Liver (tissue), 9 donors: ENCODE data around the gene MSLN. TPM values are rescaled to one million over a fixed set of nuclear protein-coding genes. Genes with fewer than 3 reads are reported as not detected.

Experiments used
- DNase-seq: peaks from one replicate; pipeline ENCODE4 v3.0.0-alpha.2; 2017; ENCODE audit warnings: low spot score
- H3K27ac ChIP-seq, 2 donors: one replicate each; pipeline ENCODE4 v1.7.0; 2013; ENCODE audit warnings: inconsistent platforms in 2 of 2, low read length in 2 of 2, control low read depth in 1 of 2, low read depth in 1 of 2, mild to moderate bottlenecking in 1 of 2
- H3K27me3 ChIP-seq, 4 donors: one replicate each; pipeline versions ENCODE4 v1.6.1 to v1.7.0; 2013; ENCODE audit warnings: low read length in 3 of 4, inconsistent platforms in 1 of 4, mild to moderate bottlenecking in 1 of 4, moderate library complexity in 1 of 4; ENCODE audit not compliant: control insufficient read depth in 4 of 4, insufficient read depth in 4 of 4
- H3K36me3 ChIP-seq, 4 donors: one replicate each; pipeline versions ENCODE4 v1.6.1 to v1.7.0; 2013; ENCODE audit warnings: low read length in 3 of 4, mild to moderate bottlenecking in 3 of 4, low read depth in 1 of 4, moderate library complexity in 1 of 4; ENCODE audit not compliant: control insufficient read depth in 4 of 4, insufficient read depth in 3 of 4
- H3K4me1 ChIP-seq, 4 donors: one replicate each; pipeline versions ENCODE4 v1.6.1 to v1.7.0; 2013; ENCODE audit warnings: low read length in 3 of 4, mild to moderate bottlenecking in 3 of 4, moderate library complexity in 1 of 4; ENCODE audit not compliant: control insufficient read depth in 4 of 4, insufficient read depth in 4 of 4
- H3K4me3 ChIP-seq, 3 donors: one replicate each; pipeline versions ENCODE4 v1.6.1 to v1.7.0; 2013; ENCODE audit warnings: low read length in 3 of 3, control low read depth in 1 of 3, low read depth in 1 of 3, mild to moderate bottlenecking in 1 of 3
- H3K9ac ChIP-seq, 2 donors: one replicate each; pipeline ENCODE4 v1.7.0; 2013; ENCODE audit warnings: low read length in 2 of 2, mild to moderate bottlenecking in 2 of 2, moderate library complexity in 2 of 2, control low read depth in 1 of 2, low read depth in 1 of 2
- H3K9me3 ChIP-seq, 4 donors: one replicate each; pipeline versions ENCODE4 v1.6.1 to v1.7.0; 2013; ENCODE audit warnings: low read length in 3 of 4; ENCODE audit not compliant: control insufficient read depth in 4 of 4
- EGR1 ChIP-seq, 2 donors: IDR thresholded peaks; 2 replicates each; pipeline ENCODE4 v1.6.1; 2016 to 2018; ENCODE audit warnings: antibody characterized with exemption in 2 of 2, low read depth in 2 of 2
- FOXA1 ChIP-seq: IDR thresholded peaks from 2 replicates; pipeline ENCODE4 v1.6.1; 2016; ENCODE audit warnings: antibody characterized with exemption
- FOXA2 ChIP-seq: IDR thresholded peaks from 2 replicates; pipeline ENCODE4 v1.6.1; 2016; ENCODE audit warnings: antibody characterized with exemption
- GABPA ChIP-seq, 2 donors: IDR thresholded peaks in 1 of 2; conservative IDR thresholded peaks in 1 of 2; 2 replicates each; pipeline ENCODE4 v1.6.1; 2016; ENCODE audit warnings: antibody characterized with exemption in 2 of 2, mild to moderate bottlenecking in 1 of 2, moderate library complexity in 1 of 2
- HNF4A ChIP-seq, 2 donors: conservative IDR thresholded peaks; 2 replicates each; pipeline ENCODE4 v1.6.1; 2016; ENCODE audit warnings: antibody characterized with exemption in 2 of 2, mild to moderate bottlenecking in 2 of 2
- HNF4G ChIP-seq: IDR thresholded peaks from 2 replicates; pipeline ENCODE4 v1.6.1; 2016; ENCODE audit warnings: antibody characterized with exemption
- JUND ChIP-seq, 2 donors: IDR thresholded peaks; 2 replicates each; pipeline ENCODE4 v1.6.1; 2016; ENCODE audit warnings: antibody characterized with exemption in 2 of 2
- NR2F2 ChIP-seq: IDR thresholded peaks from 2 replicates; pipeline ENCODE4 v1.6.1; 2016; ENCODE audit warnings: antibody characterized with exemption
- RAD21 ChIP-seq, 2 donors: IDR thresholded peaks; 2 replicates each; pipeline ENCODE4 v1.6.1; 2016; ENCODE audit warnings: antibody characterized with exemption in 2 of 2, mild to moderate bottlenecking in 2 of 2
- RXRA ChIP-seq, 2 donors: IDR thresholded peaks; 2 replicates each; pipeline ENCODE4 v1.6.1; 2017 to 2018; ENCODE audit warnings: antibody characterized with exemption in 2 of 2, mild to moderate bottlenecking in 1 of 2
- SP1 ChIP-seq: IDR thresholded peaks from 2 replicates; pipeline ENCODE4 v1.6.1; 2018; ENCODE audit warnings: antibody characterized with exemption, mild to moderate bottlenecking
- TAF1 ChIP-seq: conservative IDR thresholded peaks from 2 replicates; pipeline ENCODE4 v1.6.1; 2016; ENCODE audit warnings: antibody characterized with exemption, mild to moderate bottlenecking
- YY1 ChIP-seq: IDR thresholded peaks from 2 replicates; pipeline ENCODE4 v1.6.1; 2016; ENCODE audit warnings: antibody characterized with exemption, mild to moderate bottlenecking
- WGBS: extraction: QIAGEN DNeasy Blood & Tissue Kit; methylation state at CpG from one replicate; pipeline ENCODE4 v1.1.7; 2013; 5-methylcytosine and 5-hydroxymethylcytosine counted together
- polyA plus RNA-seq, 2 donors: library from polyadenylated mRNA; stranded (reverse) in 1 of 2; unstranded in 1 of 2; fragments of 200-250 nt in 1 of 2; fragments of >200 nt in 1 of 2; fragmentation: Nextera tagmentation in 1 of 2; extraction: Ambion mirVana in 1 of 2; gene quantifications; one replicate each; pipeline versions ENCODE4 v1.2.1 to v1.2.3, GENCODE V29; 2013 to 2015
- total RNA-seq, 2 donors: library from RNA; depleted of rRNA; stranded (reverse); fragments of >200 nt; gene quantifications; one replicate each; pipeline ENCODE4 v1.2.3, GENCODE V29; 2014
- TF ChIP-seq, protein P1 (sequence below): IDR thresholded peaks from 2 replicates; pipeline ENCODE4 v1.6.1; 2016; ENCODE audit warnings: antibody characterized with exemption, mild to moderate bottlenecking
- TF ChIP-seq, protein P2 (sequence below): IDR thresholded peaks from 2 replicates; pipeline ENCODE4 v1.6.1; 2016; ENCODE audit warnings: antibody characterized with exemption
- TF ChIP-seq, protein P3 (sequence below): IDR thresholded peaks from 2 replicates; pipeline ENCODE4 v1.6.1; 2016; ENCODE audit warnings: antibody characterized with exemption
- TF ChIP-seq, protein P4 (sequence below): fragments of 150-350 bp; IDR thresholded peaks from 2 replicates; pipeline ENCODE4 v1.5.1; 2017; ENCODE audit warnings: improper control_type of control experiment, low read depth, low read length; ENCODE audit not compliant: missing input control
- TF ChIP-seq, protein P5 (sequence below): IDR thresholded peaks from 2 replicates; pipeline ENCODE4 v1.6.1; 2016; ENCODE audit warnings: antibody characterized with exemption
- donor health status: healthy.
- donor health status: healthy.
- donor health status: healthy.
- donor health status: healthy.
- donor health status: healthy.

Gene MSLN
- total and polyA plus RNA-seq, 4 donors = 0.03 to 0.65 (median 0.08) TPM; not detected in 1

DNA sequence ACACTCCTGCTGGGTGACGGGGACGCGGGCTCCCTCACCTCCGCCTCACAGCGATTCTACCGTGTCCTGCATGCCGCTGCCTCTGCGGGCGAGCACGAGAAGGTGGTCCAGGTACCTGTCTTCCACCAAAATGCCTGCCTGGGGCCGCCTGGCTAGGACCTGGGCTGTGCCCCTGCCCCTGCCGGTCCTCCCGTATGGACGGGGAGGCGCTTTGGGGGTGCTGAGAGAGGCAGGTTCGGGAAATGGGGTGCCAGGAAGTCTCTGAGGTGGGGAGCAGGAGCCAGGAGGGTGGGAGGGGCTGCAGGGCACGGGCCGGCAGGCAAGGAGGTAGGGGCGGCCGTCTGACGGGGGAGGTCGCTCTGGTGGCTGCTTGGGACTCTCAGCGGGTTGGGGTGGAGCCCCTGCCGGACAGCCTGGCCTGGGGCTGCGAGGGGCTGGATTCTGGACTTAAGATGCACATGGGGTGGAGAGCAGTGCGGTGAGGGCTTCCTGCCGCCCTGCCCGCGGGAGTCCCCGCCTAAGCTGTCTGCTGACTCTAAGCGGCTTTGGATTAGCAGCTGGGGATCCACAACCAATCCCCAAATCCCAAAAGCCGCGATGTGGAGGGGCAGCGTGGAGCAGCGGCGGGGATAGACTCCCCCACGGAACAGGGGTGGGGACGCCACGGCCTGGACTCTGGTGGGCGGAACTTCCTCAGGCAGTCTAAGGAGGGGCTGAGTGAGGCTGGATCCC, 33.7 kb downstream of the MSLN start:
- no peaks in the 10 kb centered on the region for H3K36me3 ChIP-seq
- H3K9me3 ChIP-seq = no peaks in the 10 kb centered on the region
- no peak overlapping the region for H3K4me3 ChIP-seq
- TF ChIP-seq FOXA1 (no peak), FOXA2 (no peak), RXRA (IDR thresholded peaks at IDR 0.05) (no peak), HNF4G (no peak), YY1 (no peak), HNF4A (conservative IDR thresholded peaks at IDR 0.05) (no peak), JUND (IDR thresholded peaks at IDR 0.05) (no peak), RAD21 (IDR thresholded peaks at IDR 0.05) (no peak), GABPA (IDR thresholded peaks at IDR 0.05 in 1 of 2, conservative IDR thresholded peaks at IDR 0.05 in 1 of 2) (no peak), SP1 (no peak), EGR1 (IDR thresholded peaks at IDR 0.05; ENCODE audit: low read depth in 2 of 2) (no peak), TAF1 (no peak), NR2F2 (no peak)
- TF ChIP-seq, protein P1, sequence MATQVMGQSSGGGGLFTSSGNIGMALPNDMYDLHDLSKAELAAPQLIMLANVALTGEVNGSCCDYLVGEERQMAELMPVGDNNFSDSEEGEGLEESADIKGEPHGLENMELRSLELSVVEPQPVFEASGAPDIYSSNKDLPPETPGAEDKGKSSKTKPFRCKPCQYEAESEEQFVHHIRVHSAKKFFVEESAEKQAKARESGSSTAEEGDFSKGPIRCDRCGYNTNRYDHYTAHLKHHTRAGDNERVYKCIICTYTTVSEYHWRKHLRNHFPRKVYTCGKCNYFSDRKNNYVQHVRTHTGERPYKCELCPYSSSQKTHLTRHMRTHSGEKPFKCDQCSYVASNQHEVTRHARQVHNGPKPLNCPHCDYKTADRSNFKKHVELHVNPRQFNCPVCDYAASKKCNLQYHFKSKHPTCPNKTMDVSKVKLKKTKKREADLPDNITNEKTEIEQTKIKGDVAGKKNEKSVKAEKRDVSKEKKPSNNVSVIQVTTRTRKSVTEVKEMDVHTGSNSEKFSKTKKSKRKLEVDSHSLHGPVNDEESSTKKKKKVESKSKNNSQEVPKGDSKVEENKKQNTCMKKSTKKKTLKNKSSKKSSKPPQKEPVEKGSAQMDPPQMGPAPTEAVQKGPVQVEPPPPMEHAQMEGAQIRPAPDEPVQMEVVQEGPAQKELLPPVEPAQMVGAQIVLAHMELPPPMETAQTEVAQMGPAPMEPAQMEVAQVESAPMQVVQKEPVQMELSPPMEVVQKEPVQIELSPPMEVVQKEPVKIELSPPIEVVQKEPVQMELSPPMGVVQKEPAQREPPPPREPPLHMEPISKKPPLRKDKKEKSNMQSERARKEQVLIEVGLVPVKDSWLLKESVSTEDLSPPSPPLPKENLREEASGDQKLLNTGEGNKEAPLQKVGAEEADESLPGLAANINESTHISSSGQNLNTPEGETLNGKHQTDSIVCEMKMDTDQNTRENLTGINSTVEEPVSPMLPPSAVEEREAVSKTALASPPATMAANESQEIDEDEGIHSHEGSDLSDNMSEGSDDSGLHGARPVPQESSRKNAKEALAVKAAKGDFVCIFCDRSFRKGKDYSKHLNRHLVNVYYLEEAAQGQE = no peak
- TF ChIP-seq, protein P2, sequence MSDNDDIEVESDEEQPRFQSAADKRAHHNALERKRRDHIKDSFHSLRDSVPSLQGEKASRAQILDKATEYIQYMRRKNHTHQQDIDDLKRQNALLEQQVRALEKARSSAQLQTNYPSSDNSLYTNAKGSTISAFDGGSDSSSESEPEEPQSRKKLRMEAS = no peak
- TF ChIP-seq, protein P3, sequence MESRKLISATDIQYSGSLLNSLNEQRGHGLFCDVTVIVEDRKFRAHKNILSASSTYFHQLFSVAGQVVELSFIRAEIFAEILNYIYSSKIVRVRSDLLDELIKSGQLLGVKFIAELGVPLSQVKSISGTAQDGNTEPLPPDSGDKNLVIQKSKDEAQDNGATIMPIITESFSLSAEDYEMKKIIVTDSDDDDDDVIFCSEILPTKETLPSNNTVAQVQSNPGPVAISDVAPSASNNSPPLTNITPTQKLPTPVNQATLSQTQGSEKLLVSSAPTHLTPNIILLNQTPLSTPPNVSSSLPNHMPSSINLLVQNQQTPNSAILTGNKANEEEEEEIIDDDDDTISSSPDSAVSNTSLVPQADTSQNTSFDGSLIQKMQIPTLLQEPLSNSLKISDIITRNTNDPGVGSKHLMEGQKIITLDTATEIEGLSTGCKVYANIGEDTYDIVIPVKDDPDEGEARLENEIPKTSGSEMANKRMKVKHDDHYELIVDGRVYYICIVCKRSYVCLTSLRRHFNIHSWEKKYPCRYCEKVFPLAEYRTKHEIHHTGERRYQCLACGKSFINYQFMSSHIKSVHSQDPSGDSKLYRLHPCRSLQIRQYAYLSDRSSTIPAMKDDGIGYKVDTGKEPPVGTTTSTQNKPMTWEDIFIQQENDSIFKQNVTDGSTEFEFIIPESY = no peak
- TF ChIP-seq, protein P4, sequence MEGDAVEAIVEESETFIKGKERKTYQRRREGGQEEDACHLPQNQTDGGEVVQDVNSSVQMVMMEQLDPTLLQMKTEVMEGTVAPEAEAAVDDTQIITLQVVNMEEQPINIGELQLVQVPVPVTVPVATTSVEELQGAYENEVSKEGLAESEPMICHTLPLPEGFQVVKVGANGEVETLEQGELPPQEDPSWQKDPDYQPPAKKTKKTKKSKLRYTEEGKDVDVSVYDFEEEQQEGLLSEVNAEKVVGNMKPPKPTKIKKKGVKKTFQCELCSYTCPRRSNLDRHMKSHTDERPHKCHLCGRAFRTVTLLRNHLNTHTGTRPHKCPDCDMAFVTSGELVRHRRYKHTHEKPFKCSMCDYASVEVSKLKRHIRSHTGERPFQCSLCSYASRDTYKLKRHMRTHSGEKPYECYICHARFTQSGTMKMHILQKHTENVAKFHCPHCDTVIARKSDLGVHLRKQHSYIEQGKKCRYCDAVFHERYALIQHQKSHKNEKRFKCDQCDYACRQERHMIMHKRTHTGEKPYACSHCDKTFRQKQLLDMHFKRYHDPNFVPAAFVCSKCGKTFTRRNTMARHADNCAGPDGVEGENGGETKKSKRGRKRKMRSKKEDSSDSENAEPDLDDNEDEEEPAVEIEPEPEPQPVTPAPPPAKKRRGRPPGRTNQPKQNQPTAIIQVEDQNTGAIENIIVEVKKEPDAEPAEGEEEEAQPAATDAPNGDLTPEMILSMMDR = no peak
- TF ChIP-seq, protein P5, sequence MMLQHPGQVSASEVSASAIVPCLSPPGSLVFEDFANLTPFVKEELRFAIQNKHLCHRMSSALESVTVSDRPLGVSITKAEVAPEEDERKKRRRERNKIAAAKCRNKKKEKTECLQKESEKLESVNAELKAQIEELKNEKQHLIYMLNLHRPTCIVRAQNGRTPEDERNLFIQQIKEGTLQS = no peak
- 95% methylated on average over 40 of the region's 40 CpGs for WGBS
- no peak for DNase-seq
- no peak overlapping the region for H3K9ac ChIP-seq
- H3K27me3 ChIP-seq = peaks cover 0 to 3% (median 0%) of the 10 kb centered on the region in 4 donors
- H3K27ac ChIP-seq = no peak overlapping the region
- peaks cover under 1 to 2% (median 1%) of the 10 kb centered on the region in 4 donors for H3K4me1 ChIP-seq
